ENCODE data around the gene EN2.

Gene EN2

GRCh38 chr7:155464183-155464582 is 6.3 kb downstream of the EN2 start:
- Histone ChIP-seq H3K4me3 (replicated peaks; ENCODE audit: insufficient read depth, low read length) (no peak overlapping the region), H3K27me3 (ENCODE audit: insufficient read depth, poor library complexity, severe bottlenecking) (peaks cover 93% of the 10 kb centered on the region), H3K27ac (replicated peaks) (no peak overlapping the region)
- TF ChIP-seq, protein P1, sequence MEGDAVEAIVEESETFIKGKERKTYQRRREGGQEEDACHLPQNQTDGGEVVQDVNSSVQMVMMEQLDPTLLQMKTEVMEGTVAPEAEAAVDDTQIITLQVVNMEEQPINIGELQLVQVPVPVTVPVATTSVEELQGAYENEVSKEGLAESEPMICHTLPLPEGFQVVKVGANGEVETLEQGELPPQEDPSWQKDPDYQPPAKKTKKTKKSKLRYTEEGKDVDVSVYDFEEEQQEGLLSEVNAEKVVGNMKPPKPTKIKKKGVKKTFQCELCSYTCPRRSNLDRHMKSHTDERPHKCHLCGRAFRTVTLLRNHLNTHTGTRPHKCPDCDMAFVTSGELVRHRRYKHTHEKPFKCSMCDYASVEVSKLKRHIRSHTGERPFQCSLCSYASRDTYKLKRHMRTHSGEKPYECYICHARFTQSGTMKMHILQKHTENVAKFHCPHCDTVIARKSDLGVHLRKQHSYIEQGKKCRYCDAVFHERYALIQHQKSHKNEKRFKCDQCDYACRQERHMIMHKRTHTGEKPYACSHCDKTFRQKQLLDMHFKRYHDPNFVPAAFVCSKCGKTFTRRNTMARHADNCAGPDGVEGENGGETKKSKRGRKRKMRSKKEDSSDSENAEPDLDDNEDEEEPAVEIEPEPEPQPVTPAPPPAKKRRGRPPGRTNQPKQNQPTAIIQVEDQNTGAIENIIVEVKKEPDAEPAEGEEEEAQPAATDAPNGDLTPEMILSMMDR (IDR thresholded peaks at IDR 0.05; ENCODE audit: insufficient read depth, low read length), result no peak
- TF ChIP-seq GABPA (IDR thresholded peaks at IDR 0.05; ENCODE audit: low read depth), result no peak
- TF ChIP-seq POLR2AphosphoS5 (IDR thresholded peaks at IDR 0.05; ENCODE audit: low read depth), result no peak
- TF ChIP-seq, protein P2, sequence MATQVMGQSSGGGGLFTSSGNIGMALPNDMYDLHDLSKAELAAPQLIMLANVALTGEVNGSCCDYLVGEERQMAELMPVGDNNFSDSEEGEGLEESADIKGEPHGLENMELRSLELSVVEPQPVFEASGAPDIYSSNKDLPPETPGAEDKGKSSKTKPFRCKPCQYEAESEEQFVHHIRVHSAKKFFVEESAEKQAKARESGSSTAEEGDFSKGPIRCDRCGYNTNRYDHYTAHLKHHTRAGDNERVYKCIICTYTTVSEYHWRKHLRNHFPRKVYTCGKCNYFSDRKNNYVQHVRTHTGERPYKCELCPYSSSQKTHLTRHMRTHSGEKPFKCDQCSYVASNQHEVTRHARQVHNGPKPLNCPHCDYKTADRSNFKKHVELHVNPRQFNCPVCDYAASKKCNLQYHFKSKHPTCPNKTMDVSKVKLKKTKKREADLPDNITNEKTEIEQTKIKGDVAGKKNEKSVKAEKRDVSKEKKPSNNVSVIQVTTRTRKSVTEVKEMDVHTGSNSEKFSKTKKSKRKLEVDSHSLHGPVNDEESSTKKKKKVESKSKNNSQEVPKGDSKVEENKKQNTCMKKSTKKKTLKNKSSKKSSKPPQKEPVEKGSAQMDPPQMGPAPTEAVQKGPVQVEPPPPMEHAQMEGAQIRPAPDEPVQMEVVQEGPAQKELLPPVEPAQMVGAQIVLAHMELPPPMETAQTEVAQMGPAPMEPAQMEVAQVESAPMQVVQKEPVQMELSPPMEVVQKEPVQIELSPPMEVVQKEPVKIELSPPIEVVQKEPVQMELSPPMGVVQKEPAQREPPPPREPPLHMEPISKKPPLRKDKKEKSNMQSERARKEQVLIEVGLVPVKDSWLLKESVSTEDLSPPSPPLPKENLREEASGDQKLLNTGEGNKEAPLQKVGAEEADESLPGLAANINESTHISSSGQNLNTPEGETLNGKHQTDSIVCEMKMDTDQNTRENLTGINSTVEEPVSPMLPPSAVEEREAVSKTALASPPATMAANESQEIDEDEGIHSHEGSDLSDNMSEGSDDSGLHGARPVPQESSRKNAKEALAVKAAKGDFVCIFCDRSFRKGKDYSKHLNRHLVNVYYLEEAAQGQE (IDR thresholded peaks at IDR 0.05; ENCODE audit: insufficient replicate concordance, low read depth), result no peak
- no peak for TF ChIP-seq SPI1 (IDR thresholded peaks at IDR 0.05; ENCODE audit: borderline replicate concordance, low read depth)
- no peak for DNase-seq (ENCODE audit: low read depth in 1 of 2, low spot score in 1 of 2)

DNA sequence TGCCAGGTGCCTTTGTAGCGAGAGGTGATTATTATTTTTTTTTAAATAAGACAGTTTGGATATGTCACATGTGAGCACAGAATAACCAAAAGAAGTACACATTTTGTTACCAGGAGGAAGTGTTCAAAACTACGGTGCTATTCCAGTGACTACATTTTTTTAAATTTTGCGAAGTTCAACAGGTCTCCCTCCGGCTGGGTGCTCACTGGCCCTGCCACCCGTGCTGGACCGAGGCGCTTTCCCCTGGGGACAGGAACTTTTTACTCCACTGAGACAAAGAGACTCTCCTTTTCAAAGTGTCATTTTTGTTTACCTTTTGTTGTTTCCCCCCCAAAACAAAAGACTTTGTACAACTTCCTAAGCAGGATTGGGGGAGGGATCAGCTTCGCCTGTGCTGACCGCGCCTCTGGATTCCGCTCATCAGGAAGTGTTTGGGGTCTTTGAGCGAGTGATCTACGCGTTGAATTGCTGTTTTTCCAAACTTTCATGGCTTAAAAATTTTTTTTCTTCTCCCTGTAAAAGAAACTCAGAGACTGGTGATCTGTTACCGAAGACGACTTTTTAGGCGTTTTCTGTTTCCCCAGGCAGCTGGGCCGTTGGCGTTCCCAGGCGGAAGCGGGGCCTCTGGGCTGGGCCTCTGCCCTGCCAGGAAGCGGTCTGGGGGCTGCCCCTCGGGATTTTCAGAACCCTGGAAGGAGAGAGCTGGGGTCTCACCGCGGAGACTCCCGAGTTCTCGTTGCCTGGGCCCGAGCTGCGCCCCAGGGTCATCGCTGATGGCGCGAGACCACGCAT is 7.2 kb downstream of the EN2 start:
- no peak for DNase-seq (ENCODE audit: low read depth in 1 of 2, low spot score in 1 of 2)
- H3K27ac ChIP-seq (replicated peaks), result no peak overlapping the region
- peaks cover 94% of the 10 kb centered on the region for H3K27me3 ChIP-seq (ENCODE audit: insufficient read depth, poor library complexity, severe bottlenecking)
- no peak overlapping the region for H3K4me3 ChIP-seq (replicated peaks; ENCODE audit: insufficient read depth, low read length)
- TF ChIP-seq POLR2AphosphoS5 (IDR thresholded peaks at IDR 0.05; ENCODE audit: low read depth) (no peak), GABPA (IDR thresholded peaks at IDR 0.05; ENCODE audit: low read depth) (no peak), SPI1 (IDR thresholded peaks at IDR 0.05; ENCODE audit: borderline replicate concordance, low read depth) (no peak)
- TF ChIP-seq, protein P2 (IDR thresholded peaks at IDR 0.05; ENCODE audit: insufficient replicate concordance, low read depth), result no peak
- TF ChIP-seq, protein P1 (IDR thresholded peaks at IDR 0.05; ENCODE audit: insufficient read depth, low read length), result no peak

DNA sequence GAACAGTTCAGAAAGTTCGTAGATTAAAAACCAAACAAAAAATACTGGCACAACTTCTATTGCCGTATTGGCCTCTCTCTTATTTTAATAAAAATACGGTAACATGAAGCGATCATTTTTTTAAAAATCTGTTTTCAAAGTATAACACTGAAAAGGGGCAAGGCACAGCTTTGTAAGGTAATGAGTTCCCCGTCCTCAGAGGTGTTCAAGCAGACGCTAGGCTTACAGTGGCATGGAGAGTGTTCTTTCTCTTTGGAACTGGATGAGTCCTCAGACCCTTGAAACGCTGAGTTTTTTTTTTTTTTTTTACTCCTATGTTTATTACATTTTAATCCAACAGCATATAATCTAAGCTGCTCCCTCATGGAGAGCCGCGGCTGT is 7.8 kb downstream of the EN2 start:
- H3K27ac ChIP-seq (replicated peaks), result no peak overlapping the region
- no peak for DNase-seq (ENCODE audit: low read depth in 1 of 2, low spot score in 1 of 2)
- H3K27me3 ChIP-seq (ENCODE audit: insufficient read depth, poor library complexity, severe bottlenecking), result peaks cover 93% of the 10 kb centered on the region
- TF ChIP-seq, protein P2 (IDR thresholded peaks at IDR 0.05; ENCODE audit: insufficient replicate concordance, low read depth), result no peak
- TF ChIP-seq POLR2AphosphoS5 (IDR thresholded peaks at IDR 0.05; ENCODE audit: low read depth) (no peak), SPI1 (IDR thresholded peaks at IDR 0.05; ENCODE audit: borderline replicate concordance, low read depth) (no peak)
- no peak overlapping the region for H3K4me3 ChIP-seq (replicated peaks; ENCODE audit: insufficient read depth, low read length)
